Ureter (tissue), 1 donor: ENCODE measurements around the gene CLEC4A. TPM values are rescaled to one million over a fixed set of nuclear protein-coding genes. Genes with fewer than 3 reads are reported as not detected.
"Not testable (repeated sequence)": the region's sequence is repeated elsewhere in the genome, so short reads cannot be mapped to it uniquely, and the experiment has no call there.

Source experiments
- DNase-seq: peaks from one replicate; pipeline ENCODE4 v3.0.0-alpha.2; 2020; ENCODE audit warnings: low spot score
- total RNA-seq: library from RNA; stranded (reverse); gene quantifications from one replicate; pipeline ENCODE4 v1.2.4, GENCODE V29; 2023
- donor health status: DM: yes; HTN: yes; CAD: no.

CLEC4A gene
- total RNA-seq, result 2.1 TPM

- DNase-seq, result no peak
These were observed at the start of gene CLEC4A for GRCh38 chr12:8123124-8123912. TSS of gene CLEC4A (plus strand) at chr12:8123617. CDS start at chr12:8123879, 262 bp downstream.

GRCh38 chr12:8075935-8076334 lies 47.5 kb upstream of the CLEC4A start:
- DNase-seq, result no peak

- no peak for DNase-seq
These were observed 47.1 kb upstream of the CLEC4A start for GRCh38 chr12:8076366-8076765.

- no peak for DNase-seq
These were observed 46.2 kb upstream of the CLEC4A start for GRCh38 chr12:8077207-8077606.

- no peak for DNase-seq
These were observed 45.0 kb upstream of the CLEC4A start for GRCh38 chr12:8078398-8078797.

GRCh38 chr12:8078916-8079315 lies 44.5 kb upstream of the CLEC4A start:
- DNase-seq, result no peak

- no peak for DNase-seq
These were observed 43.3 kb upstream of the CLEC4A start for GRCh38 chr12:8080120-8080519.

- DNase-seq, result no peak
These were observed 42.0 kb upstream of the CLEC4A start for GRCh38 chr12:8081251-8081920.

GRCh38 chr12:8082808-8083100 lies 40.7 kb upstream of the CLEC4A start:
- no peak for DNase-seq

GRCh38 chr12:8084351-8084750 lies 39.1 kb upstream of the CLEC4A start:
- DNase-seq, result not testable (repeated sequence)

- DNase-seq, result no peak
These were observed 35.8 kb upstream of the CLEC4A start for GRCh38 chr12:8087666-8088065.

- no peak for DNase-seq
These were observed 34.8 kb upstream of the CLEC4A start for GRCh38 chr12:8088574-8088973.

GRCh38 chr12:8089277-8089676 lies 34.1 kb upstream of the CLEC4A start:
- DNase-seq, result not testable (repeated sequence)

GRCh38 chr12:8089716-8090115 lies 33.7 kb upstream of the CLEC4A start:
- DNase-seq, result no peak

GRCh38 chr12:8093291-8093690 lies 30.1 kb upstream of the CLEC4A start:
- DNase-seq, result no peak

- DNase-seq, result no peak
These were observed 27.0 kb upstream of the CLEC4A start for GRCh38 chr12:8096281-8096915.

- DNase-seq, result no peak
These were observed 24.2 kb upstream of the CLEC4A start for GRCh38 chr12:8099235-8099634.

- peak; percentile 78 for DNase-seq
These were observed 14.5 kb upstream of the CLEC4A start for GRCh38 chr12:8108808-8109398.

- DNase-seq, result not testable (repeated sequence)
These were observed 10.3 kb upstream of the CLEC4A start for GRCh38 chr12:8113117-8113516.

GRCh38 chr12:8120072-8120713 lies 3.2 kb upstream of the CLEC4A start:
- no peak for DNase-seq

- DNase-seq, result no peak
These were observed 3.7 kb downstream of the CLEC4A start for GRCh38 chr12:8127138-8127537.
